ENCODE data around the gene SNRPB. TPM values are rescaled to one million over a fixed set of nuclear protein-coding genes. Genes with fewer than 3 reads are reported as not detected.

The SNRPB gene
- 86.1 TPM for total RNA-seq

DNA sequence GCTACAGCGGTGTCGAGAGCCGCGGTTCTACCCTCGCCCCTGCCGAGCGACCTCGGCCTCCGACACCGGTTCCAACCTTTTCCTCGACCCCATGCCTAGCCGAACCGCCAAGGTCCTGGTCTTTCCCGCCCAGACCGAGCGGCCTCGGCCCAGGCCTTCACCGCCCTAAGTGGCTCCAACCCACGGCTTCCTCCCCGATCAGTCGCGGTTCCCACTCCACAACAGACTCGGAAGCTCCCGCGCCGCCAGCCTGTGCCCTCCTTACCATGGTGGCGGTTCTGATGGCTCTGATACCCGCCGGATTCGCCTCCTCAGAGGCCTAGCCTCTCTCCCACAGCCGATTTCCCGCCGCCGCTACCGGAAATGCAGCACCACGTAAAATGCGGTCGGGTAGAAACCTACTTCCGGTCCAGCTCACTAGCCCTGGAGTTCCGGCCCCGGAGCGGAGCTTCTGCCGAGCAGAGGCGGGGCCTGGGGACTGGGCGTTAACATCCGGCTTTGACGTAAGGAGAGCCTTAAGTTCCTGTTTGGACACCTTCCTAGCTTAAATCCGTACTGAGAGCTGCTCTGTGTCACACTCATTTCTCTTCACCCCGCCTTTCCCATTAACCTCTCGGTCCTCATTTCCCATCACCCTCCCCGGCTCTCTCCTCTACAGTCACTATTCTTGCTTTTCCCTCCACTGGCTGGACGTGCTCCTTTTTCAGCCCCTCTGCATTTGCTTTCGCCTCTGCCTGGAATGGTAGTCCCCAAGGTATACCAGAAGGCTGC is at the start of gene SNRPB:
Gene SNRPB (minus strand): TSS at position 367 of the 771 bp plus-strand sequence. CDS start 99 bp downstream, at position 268.
- peak within 1 kb of the TSS; percentile 86 to 93 (median 93) for H3K4me3 ChIP-seq (ENCODE audit: low read length in 3 of 3)
- peaks cover 10 to 19% (median 19%) of the 10 kb centered on the region in 3 donors for H3K36me3 ChIP-seq (ENCODE audit: control insufficient read depth in 3 of 3, insufficient read depth in 3 of 3, low read length in 3 of 3)
- H3K9ac ChIP-seq (ENCODE audit: low read depth in 1 of 3, low read length in 3 of 3), result peak within 1 kb of the TSS; percentile 90 to 97 (median 92)
- peak within 1 kb of the TSS; percentile 82 for H3K27ac ChIP-seq (ENCODE audit: low read depth, low read length)
- H3K4me1 ChIP-seq (ENCODE audit: control insufficient read depth in 3 of 3, insufficient read depth in 3 of 3, low read length in 3 of 3), result peaks cover 10 to 31% (median 20%) of the 10 kb centered on the region in 3 donors
- H3K27me3 ChIP-seq (ENCODE audit: control insufficient read depth in 3 of 3, insufficient read depth in 3 of 3, low read length in 3 of 3), result no peaks in the 10 kb centered on the region
- no peaks in the 10 kb centered on the region for H3K9me3 ChIP-seq (ENCODE audit: control insufficient read depth in 3 of 3, low read length in 3 of 3)

DNA sequence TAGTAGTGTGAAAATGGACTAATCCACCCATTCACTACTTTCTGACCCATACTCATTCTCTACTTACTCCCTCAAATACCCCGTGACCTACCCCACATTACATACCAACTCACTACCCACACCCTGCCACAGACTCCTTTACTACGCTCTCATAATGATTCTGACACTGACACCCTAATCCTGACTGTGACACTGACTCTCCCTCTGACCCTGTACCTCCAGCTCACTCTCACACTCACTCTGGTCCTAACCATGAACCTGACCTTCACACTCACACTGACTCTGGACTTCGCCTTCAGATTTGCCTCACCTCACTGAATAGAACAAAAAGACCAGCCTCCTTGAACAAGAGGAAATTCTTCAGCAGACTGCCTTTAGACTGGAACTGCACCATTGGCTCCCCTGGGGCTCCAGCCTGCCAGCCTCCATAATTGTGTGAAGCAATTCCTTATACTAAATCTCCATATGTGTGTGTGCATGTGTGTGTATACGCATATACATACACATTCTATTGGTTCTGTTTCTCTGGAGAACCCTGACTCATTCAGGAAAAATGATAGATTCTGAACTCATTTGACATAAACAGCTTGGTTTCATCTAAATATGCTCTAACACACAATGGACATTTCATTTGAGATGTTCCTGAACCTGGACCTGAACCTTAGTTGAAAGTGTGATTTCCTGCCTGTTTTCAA is 48.7 kb upstream of the SNRPB start:
- Histone ChIP-seq H3K9me3 (ENCODE audit: control insufficient read depth in 3 of 3, low read length in 3 of 3) (no peaks in the 10 kb centered on the region), H3K27me3 (ENCODE audit: control insufficient read depth in 3 of 3, insufficient read depth in 3 of 3, low read length in 3 of 3) (peaks cover 0 to 16% (median 4%) of the 10 kb centered on the region in 3 donors), H3K4me1 (ENCODE audit: control insufficient read depth in 3 of 3, insufficient read depth in 3 of 3, low read length in 3 of 3) (peaks cover 3 to 6% (median 4%) of the 10 kb centered on the region in 3 donors), H3K36me3 (ENCODE audit: control insufficient read depth in 3 of 3, insufficient read depth in 3 of 3, low read length in 3 of 3) (no peaks in the 10 kb centered on the region), H3K27ac (ENCODE audit: low read depth, low read length) (no peak overlapping the region), H3K4me3 (ENCODE audit: low read length in 3 of 3) (no peak overlapping the region), H3K9ac (ENCODE audit: low read depth in 1 of 3, low read length in 3 of 3) (no peak overlapping the region)

DNA sequence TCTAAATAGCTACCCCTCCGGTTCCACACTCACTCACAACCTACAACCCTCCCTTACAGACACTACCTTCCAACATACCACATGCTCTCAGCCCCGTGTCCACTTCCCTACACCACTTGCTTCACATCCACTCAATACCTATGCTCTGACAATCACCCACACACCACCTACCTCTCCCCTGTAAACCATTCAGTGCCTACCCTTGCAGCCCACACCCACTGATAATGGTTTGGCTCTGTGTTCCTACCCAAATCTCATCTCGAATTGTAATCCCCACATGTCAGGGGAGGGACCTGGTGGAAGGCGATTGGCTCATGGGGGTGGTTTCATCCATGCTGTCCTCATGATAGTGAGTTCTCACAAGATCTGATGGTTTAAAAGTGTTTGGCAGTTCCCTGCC is 48.0 kb upstream of the SNRPB start:
- H3K27me3 ChIP-seq (ENCODE audit: control insufficient read depth in 3 of 3, insufficient read depth in 3 of 3, low read length in 3 of 3), result peaks cover 0 to 11% (median 4%) of the 10 kb centered on the region in 3 donors

DNA sequence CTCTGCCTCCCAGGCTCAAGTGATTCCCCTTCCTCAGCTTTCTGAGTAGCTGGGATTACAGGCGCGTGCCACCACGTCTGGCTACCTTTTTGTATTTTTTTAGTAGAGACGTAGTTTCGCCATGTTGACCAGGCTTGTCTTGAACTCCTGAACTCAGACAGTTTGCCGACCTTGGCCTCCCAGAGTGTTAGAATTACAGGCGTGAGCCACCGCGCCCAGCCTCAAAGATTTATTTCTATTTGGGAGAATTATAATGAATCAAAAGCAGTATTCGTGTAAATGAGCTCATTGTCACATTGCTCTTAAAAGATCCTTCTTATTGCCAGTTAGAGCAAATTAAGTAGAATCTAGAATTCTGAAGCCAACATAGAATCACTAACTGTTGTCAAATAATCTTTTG is 47.5 kb upstream of the SNRPB start:
- Histone ChIP-seq H3K27me3 (ENCODE audit: control insufficient read depth in 3 of 3, insufficient read depth in 3 of 3, low read length in 3 of 3) (peaks cover 0 to 11% (median 4%) of the 10 kb centered on the region in 3 donors), H3K27ac (ENCODE audit: low read depth, low read length) (no peak overlapping the region), H3K36me3 (ENCODE audit: control insufficient read depth in 3 of 3, insufficient read depth in 3 of 3, low read length in 3 of 3) (no peaks in the 10 kb centered on the region), H3K4me3 (ENCODE audit: low read length in 3 of 3) (no peak overlapping the region), H3K9me3 (ENCODE audit: control insufficient read depth in 3 of 3, low read length in 3 of 3) (no peaks in the 10 kb centered on the region), H3K4me1 (ENCODE audit: control insufficient read depth in 3 of 3, insufficient read depth in 3 of 3, low read length in 3 of 3) (no peaks in the 10 kb centered on the region), H3K9ac (ENCODE audit: low read depth in 1 of 3, low read length in 3 of 3) (no peak overlapping the region)

More for the DNA sequence above, 48.0 kb upstream of the SNRPB start:
- Histone ChIP-seq H3K27ac (ENCODE audit: low read depth, low read length) (no peak overlapping the region), H3K36me3 (ENCODE audit: control insufficient read depth in 3 of 3, insufficient read depth in 3 of 3, low read length in 3 of 3) (no peaks in the 10 kb centered on the region), H3K9me3 (ENCODE audit: control insufficient read depth in 3 of 3, low read length in 3 of 3) (no peaks in the 10 kb centered on the region), H3K4me3 (ENCODE audit: low read length in 3 of 3) (no peak overlapping the region), H3K4me1 (ENCODE audit: control insufficient read depth in 3 of 3, insufficient read depth in 3 of 3, low read length in 3 of 3) (no peaks in the 10 kb centered on the region), H3K9ac (ENCODE audit: low read depth in 1 of 3, low read length in 3 of 3) (no peak overlapping the region)

DNA sequence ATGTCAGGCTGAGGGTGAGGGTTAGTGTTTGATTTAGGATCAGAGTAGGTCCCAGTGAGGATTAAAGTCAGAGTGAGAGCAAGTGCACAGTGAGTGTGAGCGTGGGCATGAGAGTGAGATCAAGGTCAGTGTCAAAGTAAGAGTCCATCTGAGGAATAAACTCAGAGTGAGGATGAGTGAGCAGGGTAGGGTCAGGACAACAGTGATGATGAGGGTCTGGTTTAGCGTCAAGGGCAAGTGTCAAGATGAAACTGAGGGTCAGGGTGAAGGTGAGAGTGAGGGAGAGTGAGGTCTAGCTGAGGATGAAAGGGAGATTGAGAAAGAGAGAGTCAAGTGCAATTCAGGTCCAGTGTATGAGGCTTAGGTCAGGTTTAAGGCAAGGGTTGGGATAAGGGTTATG is 45.8 kb upstream of the SNRPB start:
- H3K4me1 ChIP-seq (ENCODE audit: control insufficient read depth in 3 of 3, insufficient read depth in 3 of 3, low read length in 3 of 3), result no peaks in the 10 kb centered on the region
- H3K9ac ChIP-seq (ENCODE audit: low read depth in 1 of 3, low read length in 3 of 3), result no peak overlapping the region
- H3K9me3 ChIP-seq (ENCODE audit: control insufficient read depth in 3 of 3, low read length in 3 of 3), result no peaks in the 10 kb centered on the region
- no peak overlapping the region for H3K27ac ChIP-seq (ENCODE audit: low read depth, low read length)
- no peaks in the 10 kb centered on the region for H3K36me3 ChIP-seq (ENCODE audit: control insufficient read depth in 3 of 3, insufficient read depth in 3 of 3, low read length in 3 of 3)
- peaks cover 0 to 5% (median 0%) of the 10 kb centered on the region in 3 donors for H3K27me3 ChIP-seq (ENCODE audit: control insufficient read depth in 3 of 3, insufficient read depth in 3 of 3, low read length in 3 of 3)
- H3K4me3 ChIP-seq (ENCODE audit: low read length in 3 of 3), result no peak overlapping the region

DNA sequence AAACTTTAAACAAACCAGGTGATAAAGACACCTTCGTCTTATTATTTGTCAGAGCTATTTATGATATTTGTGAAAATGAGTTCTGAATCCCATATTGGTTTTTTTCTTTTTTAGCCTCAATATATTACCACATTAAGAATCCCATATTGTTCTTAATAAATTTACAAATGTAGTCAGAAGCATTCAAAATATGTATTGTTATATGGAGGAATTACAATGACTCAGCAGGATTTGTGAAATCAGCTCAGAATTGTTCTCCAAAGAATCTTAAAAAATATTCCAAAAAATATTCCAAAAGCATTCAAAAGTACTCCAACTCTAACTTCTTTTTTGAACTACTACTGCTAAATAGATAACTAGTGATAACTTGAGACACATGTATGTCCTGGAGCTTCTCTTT is 44.6 kb upstream of the SNRPB start:
- Histone ChIP-seq H3K4me3 (ENCODE audit: low read length in 3 of 3) (no peak overlapping the region), H3K9ac (ENCODE audit: low read depth in 1 of 3, low read length in 3 of 3) (no peak overlapping the region)

DNA sequence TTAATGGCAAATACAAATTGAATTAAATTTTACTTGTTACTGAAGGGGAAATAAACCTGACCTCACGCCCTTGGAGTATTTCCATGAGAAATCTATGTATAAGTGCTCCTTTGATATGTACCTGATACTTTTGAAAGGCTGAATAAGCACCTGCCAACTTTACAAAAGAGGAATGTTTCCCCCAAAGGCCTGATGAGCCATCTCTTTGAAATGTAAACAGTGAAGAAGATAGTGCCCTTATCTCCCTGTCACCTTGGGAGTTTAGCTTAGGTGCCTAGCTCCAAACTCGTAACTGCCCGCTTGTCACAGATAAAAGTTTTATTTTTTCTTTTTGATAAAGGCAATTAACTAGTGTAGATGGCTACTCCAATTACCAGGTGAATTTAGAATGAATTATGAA is 39.2 kb upstream of the SNRPB start:
- Histone ChIP-seq H3K9me3 (ENCODE audit: control insufficient read depth in 3 of 3, low read length in 3 of 3) (no peaks in the 10 kb centered on the region), H3K36me3 (ENCODE audit: control insufficient read depth in 3 of 3, insufficient read depth in 3 of 3, low read length in 3 of 3) (no peaks in the 10 kb centered on the region), H3K4me1 (ENCODE audit: control insufficient read depth in 3 of 3, insufficient read depth in 3 of 3, low read length in 3 of 3) (peaks cover 10 to 15% (median 13%) of the 10 kb centered on the region in 3 donors), H3K27me3 (ENCODE audit: control insufficient read depth in 3 of 3, insufficient read depth in 3 of 3, low read length in 3 of 3) (no peaks in the 10 kb centered on the region), H3K9ac (ENCODE audit: low read depth in 1 of 3, low read length in 3 of 3) (no peak overlapping the region), H3K4me3 (ENCODE audit: low read length in 3 of 3) (peak overlapping the region; percentile 96 to 99 (median 98)), H3K27ac (ENCODE audit: low read depth, low read length) (no peak overlapping the region)

More for the DNA sequence above, 44.6 kb upstream of the SNRPB start:
- Histone ChIP-seq H3K27ac (ENCODE audit: low read depth, low read length) (no peak overlapping the region), H3K4me1 (ENCODE audit: control insufficient read depth in 3 of 3, insufficient read depth in 3 of 3, low read length in 3 of 3) (no peaks in the 10 kb centered on the region), H3K36me3 (ENCODE audit: control insufficient read depth in 3 of 3, insufficient read depth in 3 of 3, low read length in 3 of 3) (no peaks in the 10 kb centered on the region), H3K27me3 (ENCODE audit: control insufficient read depth in 3 of 3, insufficient read depth in 3 of 3, low read length in 3 of 3) (peaks cover 0 to 4% (median 0%) of the 10 kb centered on the region in 3 donors), H3K9me3 (ENCODE audit: control insufficient read depth in 3 of 3, low read length in 3 of 3) (no peaks in the 10 kb centered on the region)

DNA sequence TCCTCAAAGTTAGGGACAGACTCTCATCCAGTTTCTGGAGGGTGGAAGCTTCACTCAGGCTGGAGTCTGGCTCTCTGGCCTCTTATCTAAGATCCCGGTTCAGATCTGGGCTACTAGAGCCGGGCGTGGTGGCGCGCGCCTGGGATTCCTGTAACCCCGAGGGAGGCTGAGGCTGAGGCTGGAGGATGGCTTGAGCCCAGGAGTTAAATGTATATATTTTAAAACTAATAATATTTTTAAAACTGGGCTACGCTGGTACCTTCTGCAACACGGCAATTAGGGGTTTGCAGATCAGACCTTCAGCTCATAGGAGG is 38.8 kb upstream of the SNRPB start:
- H3K4me3 ChIP-seq (ENCODE audit: low read length in 3 of 3), result peak overlapping the region; percentile 96 to 99 (median 98)
- no peaks in the 10 kb centered on the region for H3K36me3 ChIP-seq (ENCODE audit: control insufficient read depth in 3 of 3, insufficient read depth in 3 of 3, low read length in 3 of 3)
- H3K27ac ChIP-seq (ENCODE audit: low read depth, low read length), result peak overlapping the region; percentile 87
- no peaks in the 10 kb centered on the region for H3K9me3 ChIP-seq (ENCODE audit: control insufficient read depth in 3 of 3, low read length in 3 of 3)
- peak overlapping the region; percentile 93 to 98 (median 96) for H3K9ac ChIP-seq (ENCODE audit: low read depth in 1 of 3, low read length in 3 of 3)
- peaks cover 10 to 15% (median 13%) of the 10 kb centered on the region in 3 donors for H3K4me1 ChIP-seq (ENCODE audit: control insufficient read depth in 3 of 3, insufficient read depth in 3 of 3, low read length in 3 of 3)
- no peaks in the 10 kb centered on the region for H3K27me3 ChIP-seq (ENCODE audit: control insufficient read depth in 3 of 3, insufficient read depth in 3 of 3, low read length in 3 of 3)

DNA sequence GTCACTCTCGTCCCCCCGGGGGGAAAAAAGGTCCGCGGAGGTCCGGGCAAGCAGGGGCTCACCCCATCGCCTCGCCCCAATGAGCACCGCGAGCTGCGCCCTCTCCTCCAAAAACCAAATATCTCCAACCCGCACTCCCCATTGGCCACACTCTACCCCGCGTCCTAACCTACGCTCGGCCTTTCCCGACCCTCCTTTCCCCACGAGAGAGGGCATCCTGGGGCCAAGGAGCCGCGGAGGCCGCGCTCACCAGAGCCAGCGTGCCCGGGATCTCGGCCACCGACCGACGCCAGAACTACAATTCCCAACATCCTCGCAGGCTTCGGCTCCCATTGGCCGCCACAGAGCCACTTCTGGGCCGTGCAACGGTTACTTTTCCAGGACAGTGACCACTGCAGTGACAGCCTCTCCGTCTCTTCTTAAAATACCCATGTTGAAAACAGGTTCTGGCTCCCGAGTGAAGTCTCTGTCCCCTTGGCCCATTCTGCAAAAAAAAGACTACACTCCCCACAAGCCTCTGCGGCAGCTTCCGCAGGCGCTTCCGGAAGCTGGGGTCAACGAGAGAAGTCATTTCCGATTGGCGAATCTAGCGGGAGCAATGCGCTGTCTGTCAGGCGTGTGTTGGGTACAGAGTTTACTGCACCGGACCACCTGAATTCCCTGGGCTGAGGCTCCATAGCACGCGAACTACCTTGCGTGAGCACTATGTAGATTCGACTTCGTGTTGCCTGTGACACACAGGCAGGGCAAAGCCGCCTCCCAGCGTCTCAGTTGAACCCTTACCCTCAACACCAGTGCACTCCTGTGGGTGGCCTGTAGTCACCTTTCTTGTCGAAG is 38.3 kb upstream of the SNRPB start, which contains the start of gene ZNF343:
Gene ZNF343 (minus strand): TSS at position 285 of the 837 bp plus-strand sequence. CDS start 15,020 bp downstream, outside the sequence.
- Histone ChIP-seq H3K9ac (ENCODE audit: low read depth in 1 of 3, low read length in 3 of 3) (peak within 1 kb of the TSS; percentile 93 to 98 (median 96)), H3K4me3 (ENCODE audit: low read length in 3 of 3) (peak within 1 kb of the TSS; percentile 96 to 99 (median 98)), H3K4me1 (ENCODE audit: control insufficient read depth in 3 of 3, insufficient read depth in 3 of 3, low read length in 3 of 3) (peaks cover 10 to 15% (median 13%) of the 10 kb centered on the region in 3 donors), H3K27me3 (ENCODE audit: control insufficient read depth in 3 of 3, insufficient read depth in 3 of 3, low read length in 3 of 3) (no peaks in the 10 kb centered on the region), H3K36me3 (ENCODE audit: control insufficient read depth in 3 of 3, insufficient read depth in 3 of 3, low read length in 3 of 3) (no peaks in the 10 kb centered on the region), H3K9me3 (ENCODE audit: control insufficient read depth in 3 of 3, low read length in 3 of 3) (no peaks in the 10 kb centered on the region), H3K27ac (ENCODE audit: low read depth, low read length) (peak within 1 kb of the TSS; percentile 87)

Measured in skeletal muscle tissue (tissue), 4 donors.